ENCODE measurements around the gene CD300LG.

The CD300LG gene

GRCh38 chr17:43853546-43853945, 6.6 kb downstream of the CD300LG start:
- H3K4me1 ChIP-seq (ENCODE audit: low read length): no peaks in the 10 kb centered on the region
- no peak overlapping the region for H3K4me2 ChIP-seq (ENCODE audit: low read depth, low read length)
- no peak overlapping the region for H3K27ac ChIP-seq (ENCODE audit: low read length)
- no peak overlapping the region for H3K9ac ChIP-seq (ENCODE audit: low read length)
- H2AFZ ChIP-seq (ENCODE audit: low read length): no peak overlapping the region
- no peaks in the 10 kb centered on the region for H3K79me2 ChIP-seq (ENCODE audit: low read length)
- H4K20me1 ChIP-seq (ENCODE audit: insufficient read depth, low read length): no peaks in the 10 kb centered on the region
- no peaks in the 10 kb centered on the region for H3K9me2 ChIP-seq (replicated peaks; ENCODE audit: insufficient read depth, low read length)
- no peak overlapping the region for H3K4me3 ChIP-seq (ENCODE audit: low read length)
- peaks cover 98% of the 10 kb centered on the region for H3K27me3 ChIP-seq (replicated peaks; ENCODE audit: insufficient read depth, low read length)
- H3F3A ChIP-seq (ENCODE audit: insufficient read depth, low read length): no peaks in the 10 kb centered on the region
- no peaks in the 10 kb centered on the region for H3K9me3 ChIP-seq (replicated peaks; ENCODE audit: insufficient read depth, low read length)
- DNase-seq: no peak
- H3K36me3 ChIP-seq (replicated peaks; ENCODE audit: insufficient read depth, low read length): no peaks in the 10 kb centered on the region
- TF ChIP-seq EZH2 (optimal IDR thresholded peaks at IDR 0.05; ENCODE audit: low read depth, low read length) (no peak), EZH2phosphoT487 (IDR thresholded peaks at IDR 0.05; ENCODE audit: low read length) (no peak), CTCF (IDR thresholded peaks at IDR 0.05; ENCODE audit: low read length) (no peak)

- Histone ChIP-seq H3K27me3 (replicated peaks; ENCODE audit: insufficient read depth, low read length) (peaks cover 98% of the 10 kb centered on the region), H2AFZ (ENCODE audit: low read length) (no peak overlapping the region), H3K4me1 (ENCODE audit: low read length) (no peaks in the 10 kb centered on the region), H3K9ac (ENCODE audit: low read length) (no peak overlapping the region), H3K36me3 (replicated peaks; ENCODE audit: insufficient read depth, low read length) (no peaks in the 10 kb centered on the region), H3K4me3 (ENCODE audit: low read length) (no peak overlapping the region), H3F3A (ENCODE audit: insufficient read depth, low read length) (no peaks in the 10 kb centered on the region), H3K4me2 (ENCODE audit: low read depth, low read length) (no peak overlapping the region), H3K27ac (ENCODE audit: low read length) (no peak overlapping the region), H3K9me2 (replicated peaks; ENCODE audit: insufficient read depth, low read length) (no peaks in the 10 kb centered on the region), H3K79me2 (ENCODE audit: low read length) (no peaks in the 10 kb centered on the region), H4K20me1 (ENCODE audit: insufficient read depth, low read length) (no peaks in the 10 kb centered on the region), H3K9me3 (replicated peaks; ENCODE audit: insufficient read depth, low read length) (no peaks in the 10 kb centered on the region)
- no peak for DNase-seq
- TF ChIP-seq EZH2phosphoT487 (IDR thresholded peaks at IDR 0.05; ENCODE audit: low read length) (no peak), CTCF (IDR thresholded peaks at IDR 0.05; ENCODE audit: low read length) (no peak), EZH2 (optimal IDR thresholded peaks at IDR 0.05; ENCODE audit: low read depth, low read length) (no peak)
These were observed 7.5 kb downstream of the CD300LG start for GRCh38 chr17:43854498-43854897.

GRCh38 chr17:43855061-43855460, 8.1 kb downstream of the CD300LG start:
- no peaks in the 10 kb centered on the region for H3K79me2 ChIP-seq (ENCODE audit: low read length)
- peaks cover 98% of the 10 kb centered on the region for H3K27me3 ChIP-seq (replicated peaks; ENCODE audit: insufficient read depth, low read length)
- no peaks in the 10 kb centered on the region for H3K4me1 ChIP-seq (ENCODE audit: low read length)
- no peaks in the 10 kb centered on the region for H3K9me3 ChIP-seq (replicated peaks; ENCODE audit: insufficient read depth, low read length)
- no peaks in the 10 kb centered on the region for H3K36me3 ChIP-seq (replicated peaks; ENCODE audit: insufficient read depth, low read length)
- no peak overlapping the region for H3K27ac ChIP-seq (ENCODE audit: low read length)
- TF ChIP-seq CTCF (IDR thresholded peaks at IDR 0.05; ENCODE audit: low read length) (no peak), EZH2 (optimal IDR thresholded peaks at IDR 0.05; ENCODE audit: low read depth, low read length) (no peak), EZH2phosphoT487 (IDR thresholded peaks at IDR 0.05; ENCODE audit: low read length) (no peak)
- H3K4me3 ChIP-seq (ENCODE audit: low read length): no peak overlapping the region
- H3K4me2 ChIP-seq (ENCODE audit: low read depth, low read length): no peak overlapping the region
- H3K9me2 ChIP-seq (replicated peaks; ENCODE audit: insufficient read depth, low read length): no peaks in the 10 kb centered on the region
- DNase-seq: no peak
- H4K20me1 ChIP-seq (ENCODE audit: insufficient read depth, low read length): no peaks in the 10 kb centered on the region
- H3K9ac ChIP-seq (ENCODE audit: low read length): no peak overlapping the region
- H2AFZ ChIP-seq (ENCODE audit: low read length): no peak overlapping the region
- no peaks in the 10 kb centered on the region for H3F3A ChIP-seq (ENCODE audit: insufficient read depth, low read length)

All from MM.1S (cell line).